SK-N-SH (cell line): ENCODE measurements around the gene ITSN1. TPM values are rescaled to one million over a fixed set of nuclear protein-coding genes. Genes with fewer than 3 reads are reported as not detected.

Source experiments
- CTCF ChIA-PET: fragments of 300-600, 350-600 bp; formaldehyde crosslinking; extraction: SDS; loops from one replicate; lab custom pipeline; 2021; lab: Yijun Ruan, JAX
- POLR2A ChIA-PET: fragments of 350-600 bp; sonication (Branson Sonifier 250); formaldehyde crosslinking; extraction: SDS; loops from one replicate; lab custom pipeline; 2020; ENCODE audit warnings: antibody characterized with exemption, inconsistent platforms; lab: Yijun Ruan, JAX
- DNase-seq: peaks from one replicate; pipeline ENCODE4 v3.0.0; 2012
- H2AFZ ChIP-seq: fragments of 200-600 bp; sonication (generic); 2 replicates; pipeline ENCODE4 v1.8.1; 2016; ENCODE audit warnings: antibody characterized with exemption, mild to moderate bottlenecking, low read depth
- H3F3A ChIP-seq: fragments of 200-600 bp; sonication (generic); replicated peaks from 2 replicates; pipeline ENCODE3; 2016; ENCODE audit warnings: antibody characterized with exemption, mild to moderate bottlenecking; ENCODE audit not compliant: insufficient read depth
- H3K27ac ChIP-seq, 2 experiments: fragments of 200-500 bp in 1 of 2; fragments of 200-600 bp in 1 of 2; sonication (Bioruptor generic) in 1 of 2; sonication (generic), shearing (Covaris generic) in 1 of 2; 2 replicates each; pipeline versions ENCODE4 v1.5.1 to v1.6.1; 2014 to 2016; ENCODE audit warnings: low read depth in 2 of 2, inconsistent platforms in 1 of 2, low read length in 1 of 2, mild to moderate bottlenecking in 1 of 2, mixed read lengths in 1 of 2
- H3K27me3 ChIP-seq: fragments of 200-600 bp; sonication (generic), shearing (Covaris generic); 2 replicates; pipeline ENCODE4 v1.6.1; 2016; ENCODE audit warnings: mixed run types; ENCODE audit not compliant: insufficient read depth
- H3K36me3 ChIP-seq, 2 experiments: fragments of 200-500 bp in 1 of 2; fragments of 200-600 bp in 1 of 2; sonication (Bioruptor generic) in 1 of 2; sonication (generic) in 1 of 2; replicated peaks in 1 of 2; 2 replicates each; pipeline versions ENCODE3 to v1.5.1; 2014 to 2016; ENCODE audit warnings: low read length in 1 of 2, mild to moderate bottlenecking in 1 of 2; ENCODE audit not compliant: insufficient read depth in 2 of 2, control insufficient read depth in 1 of 2
- H3K4me1 ChIP-seq, 2 experiments: fragments of 200-500 bp in 1 of 2; fragments of 200-600 bp in 1 of 2; sonication (Bioruptor generic) in 1 of 2; sonication (generic), shearing (Covaris generic) in 1 of 2; 2 replicates each; pipeline versions ENCODE4 v1.5.1 to v1.6.1; 2014 to 2016; ENCODE audit warnings: low read depth in 1 of 2, low read length in 1 of 2, mixed run types in 1 of 2; ENCODE audit not compliant: insufficient read depth in 2 of 2, control insufficient read depth in 1 of 2
- H3K4me2 ChIP-seq: fragments of 200-600 bp; sonication (generic), shearing (Covaris generic); 2 replicates; pipeline ENCODE4 v1.6.1; 2017; ENCODE audit warnings: mixed run types
- H3K4me3 ChIP-seq, 2 experiments: fragments of 200-500 bp in 1 of 2; fragments of 200-600 bp in 1 of 2; sonication (Bioruptor generic) in 1 of 2; sonication (generic), shearing (Covaris generic) in 1 of 2; 2 replicates each; pipeline versions ENCODE4 v1.5.1 to v1.8.1; 2014 to 2016; ENCODE audit warnings: low read depth in 2 of 2, inconsistent platforms in 1 of 2, low read length in 1 of 2, mild to moderate bottlenecking in 1 of 2, mixed read lengths in 1 of 2, moderate library complexity in 1 of 2
- H3K79me2 ChIP-seq: fragments of 200-600 bp; sonication (generic); 2 replicates; pipeline ENCODE4 v1.8.1; 2017; ENCODE audit warnings: mild to moderate bottlenecking; ENCODE audit not compliant: insufficient read depth
- H3K9ac ChIP-seq: fragments of 200-600 bp; sonication (generic); 2 replicates; pipeline ENCODE4 v1.6.1; 2017; ENCODE audit warnings: mixed run types
- H3K9me2 ChIP-seq: fragments of 200-600 bp; sonication (generic); 2 replicates; pipeline ENCODE4 v1.6.1; 2017; ENCODE audit warnings: mixed run types
- H3K9me3 ChIP-seq: fragments of 200-600 bp; sonication (generic); 2 replicates; pipeline ENCODE4 v1.6.1; 2017; ENCODE audit warnings: mixed run types, mild to moderate bottlenecking, moderate library complexity
- H4K20me1 ChIP-seq: fragments of 200-600 bp; sonication (generic); 2 replicates; pipeline ENCODE4 v1.6.1; 2017; ENCODE audit warnings: mild to moderate bottlenecking, mixed run types; ENCODE audit not compliant: insufficient read depth
- CHD2 ChIP-seq: fragments of 150-350 bp; IDR thresholded peaks from 2 replicates; pipeline ENCODE4 v1.6.1; 2018; ENCODE audit warnings: low read length; ENCODE audit not compliant: partially characterized antibody
- FOSL2 ChIP-seq: IDR thresholded peaks from 2 replicates; pipeline ENCODE4 v1.4.0; 2012; ENCODE audit warnings: low read depth, mild to moderate bottlenecking, moderate library complexity, borderline replicate concordance
- FOXM1 ChIP-seq: IDR thresholded peaks from 2 replicates; pipeline ENCODE4 v1.4.0; 2012; ENCODE audit warnings: low read depth, mild to moderate bottlenecking
- IRF3 ChIP-seq: fragments of 150-350 bp; IDR thresholded peaks from 2 replicates; pipeline ENCODE4 v1.6.1; 2016; ENCODE audit warnings: mild to moderate bottlenecking, low read depth, low read length
- MAX ChIP-seq: IDR thresholded peaks from 2 replicates; pipeline ENCODE4 v1.4.0; 2012; ENCODE audit warnings: low read depth
- MEF2A ChIP-seq: IDR thresholded peaks from 2 replicates; pipeline ENCODE4 v1.4.0; 2012; ENCODE audit warnings: low read depth, borderline replicate concordance
- NRF1 ChIP-seq: IDR thresholded peaks from 2 replicates; pipeline ENCODE4 v1.6.1; 2012; ENCODE audit warnings: low read depth, mild to moderate bottlenecking, low read length
- PBX3 ChIP-seq: IDR thresholded peaks from 2 replicates; pipeline ENCODE4; 2012
- RCOR1 ChIP-seq: fragments of 150-350 bp; IDR thresholded peaks from 2 replicates; pipeline ENCODE4 v1.6.1; 2017; ENCODE audit warnings: antibody characterized with exemption, low read length
- REST ChIP-seq: IDR thresholded peaks from 2 replicates; pipeline ENCODE4 v1.6.1; 2012; ENCODE audit warnings: mild to moderate bottlenecking, low read depth, low read length, moderate library complexity
- SIN3A ChIP-seq: IDR thresholded peaks from 2 replicates; pipeline ENCODE4 v1.6.1; 2012; ENCODE audit warnings: low read depth, mild to moderate bottlenecking, low read length, moderate library complexity, borderline replicate concordance
- WGBS: methylation state at CpG from one replicate; pipeline ENCODE4 v1.1.6; 2017; ENCODE audit warnings: low lambda C conversion rate; 5-methylcytosine and 5-hydroxymethylcytosine counted together
- polyA plus RNA-seq, 3 experiments: library from polyadenylated mRNA; depleted of rRNA; stranded (reverse); fragments of >200 nt; gene quantifications; 2 replicates each; pipeline ENCODE4 v1.2.3, GENCODE V29; 2012

The ITSN1 gene
- polyA plus RNA-seq, 1 of the 3 experiments (the other 2 are of a cell fraction): 27.8 TPM

DNA sequence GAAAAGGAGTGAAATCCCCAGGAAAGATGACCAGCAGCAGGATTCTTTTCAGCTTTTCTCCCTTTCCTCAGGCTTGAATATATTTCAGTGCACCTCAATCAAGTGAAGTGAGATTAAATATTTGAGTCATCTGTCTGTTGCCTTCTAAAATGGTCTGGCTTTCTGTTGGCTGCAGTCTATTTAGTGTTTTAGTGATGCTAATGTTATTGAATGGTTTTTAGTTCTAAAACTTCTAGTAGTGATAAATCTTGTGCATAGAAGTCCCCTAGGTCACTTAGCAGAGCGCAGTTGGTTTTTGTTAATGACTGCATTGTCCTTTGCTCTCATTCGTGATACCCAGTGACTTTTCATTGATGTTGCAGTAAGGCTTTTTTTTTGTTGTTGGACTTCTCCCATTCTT is 53.5 kb downstream of the ITSN1 start (continued):
- TF ChIP-seq NRF1: no peak
- no peak for TF ChIP-seq RCOR1
- TF ChIP-seq MEF2A: no peak
- TF ChIP-seq REST: no peak
- no peak for TF ChIP-seq CHD2

DNA sequence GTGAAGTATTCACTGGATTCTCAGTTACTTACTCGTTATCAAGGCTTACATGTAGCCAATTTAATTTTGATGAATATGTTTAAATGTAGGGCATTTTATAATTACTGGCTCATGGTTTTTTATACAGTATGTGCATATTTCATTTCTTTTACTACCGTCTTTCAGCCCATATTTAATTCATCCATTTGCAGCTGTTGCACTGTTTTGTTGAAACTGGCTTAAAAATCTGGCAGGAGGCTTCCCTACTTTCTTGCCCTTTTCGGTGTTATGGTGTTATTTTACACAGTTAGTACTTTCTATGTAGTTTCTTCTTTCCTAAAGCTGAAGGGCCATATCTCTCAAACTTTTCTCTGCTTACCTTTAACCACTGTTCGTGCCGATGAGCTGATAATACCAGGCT is 54.2 kb downstream of the ITSN1 start:
- Histone ChIP-seq H3K9ac (no peak overlapping the region), H3K9me2 (no peaks in the 10 kb centered on the region), H3K9me3 (no peaks in the 10 kb centered on the region), H3K4me1 (peaks cover 2 to 8% of the 10 kb centered on the region in 2 experiments; a peak in 2 of 4 replicates), H3K27ac (no peak overlapping the region), H2AFZ (no peak overlapping the region), H4K20me1 (peaks cover 42% of the 10 kb centered on the region), H3K36me3 (no peaks in the 10 kb centered on the region), H3K27me3 (no peaks in the 10 kb centered on the region), H3K79me2 (peaks cover 96% of the 10 kb centered on the region), H3K4me2 (no peak overlapping the region), H3K4me3 (no peak overlapping the region), H3F3A (peaks cover 6% of the 10 kb centered on the region)
- DNase-seq: no peak
- CTCF ChIA-PET: interaction anchor here (1.4 kb wide), 1 partner anchor 10 kb away, joined by 5 read pairs; no protein-coding TSS in a partner anchor
- POLR2A ChIA-PET: no interaction called here
- no peak for TF ChIP-seq CHD2
- TF ChIP-seq PBX3: no peak
- TF ChIP-seq FOXM1: no peak
- TF ChIP-seq FOSL2: no peak
- TF ChIP-seq RCOR1: no peak
- no peak for TF ChIP-seq NRF1
- TF ChIP-seq IRF3: no peak
- no peak for TF ChIP-seq SIN3A
- TF ChIP-seq MAX: no peak
- WGBS: 95% methylated on average over 5 of the region's 5 CpGs
